NCI-H2171 treated with DMSO at 0.1 percent for 48 hours (cell line): ENCODE data around the gene RBM44.

Experiments used
- DNase-seq: peaks from one replicate; lab custom pipeline; 2025; lab: John Stamatoyannopoulos, UW

Gene RBM44

GRCh38 chr2:237870126-237870525 is 71.5 kb downstream of the RBM44 start:
- DNase-seq = no peak

- no peak for DNase-seq
Measured at GRCh38 chr2:237870754-237871651, 72.4 kb downstream of the RBM44 start.

- DNase-seq = no peak
Measured at GRCh38 chr2:237872178-237872887, 73.8 kb downstream of the RBM44 start.

GRCh38 chr2:237873421-237873831 is 74.8 kb downstream of the RBM44 start:
- no peak for DNase-seq

GRCh38 chr2:237873897-237874551 is 75.4 kb downstream of the RBM44 start:
- no peak for DNase-seq

GRCh38 chr2:237874585-237875161 is 76.1 kb downstream of the RBM44 start:
- DNase-seq = no peak

GRCh38 chr2:237875256-237876060 is 76.9 kb downstream of the RBM44 start:
- no peak for DNase-seq

GRCh38 chr2:237876061-237876526 is 77.5 kb downstream of the RBM44 start:
- DNase-seq = no peak

- DNase-seq = no peak
Measured at GRCh38 chr2:237876532-237876931, 78.0 kb downstream of the RBM44 start.

- DNase-seq = no peak
Measured at GRCh38 chr2:237876951-237877491, 78.4 kb downstream of the RBM44 start.

- DNase-seq = no peak
Measured at GRCh38 chr2:237877576-237878307, 79.2 kb downstream of the RBM44 start.

- DNase-seq = no peak
Measured at GRCh38 chr2:237878321-237879057, 79.9 kb downstream of the RBM44 start.

- peak; percentile 21 for DNase-seq
Measured at GRCh38 chr2:237879058-237879430, 80.5 kb downstream of the RBM44 start.

GRCh38 chr2:237879991-237880560 is 81.5 kb downstream of the RBM44 start:
- no peak for DNase-seq

GRCh38 chr2:237882510-237883481 is 84.2 kb downstream of the RBM44 start:
- no peak for DNase-seq

- DNase-seq = no peak
Measured at GRCh38 chr2:237883951-237884446, 85.4 kb downstream of the RBM44 start.

- no peak for DNase-seq
Measured at GRCh38 chr2:237884681-237885080, 86.1 kb downstream of the RBM44 start.
